HEK293 (cell line): ENCODE measurements around the gene LACC1.

Source experiments
- BCL11A ChIP-seq: fragments of 450-650 bp; formaldehyde crosslinking; IDR thresholded peaks from 2 replicates; pipeline ENCODE4 v1.5.1; 2016; ENCODE audit warnings: low read depth, missing biosample characterization, missing genetic modification characterization
- KLF1 ChIP-seq: fragments of 450-650 bp; formaldehyde crosslinking; IDR thresholded peaks from 2 replicates; pipeline ENCODE4 v1.5.1; 2016; ENCODE audit warnings: missing biosample characterization, missing genetic modification characterization
- KLF16 ChIP-seq: fragments of 450-650 bp; formaldehyde crosslinking; IDR thresholded peaks from 2 replicates; pipeline ENCODE4 v1.5.1; 2017; ENCODE audit warnings: missing biosample characterization, missing genetic modification characterization
- REST ChIP-seq: fragments of 450-650 bp; formaldehyde crosslinking; IDR thresholded peaks from 2 replicates; pipeline ENCODE4 v1.5.1; 2016; ENCODE audit warnings: missing biosample characterization, missing genetic modification characterization
- ZNF112 ChIP-seq: fragments of 450-650 bp; formaldehyde crosslinking; IDR thresholded peaks from 2 replicates; pipeline ENCODE4 v1.5.0; 2017; ENCODE audit warnings: missing biosample characterization, missing genetic modification characterization
- ZNF140 ChIP-seq: fragments of 450-650 bp; formaldehyde crosslinking; IDR thresholded peaks from 2 replicates; pipeline ENCODE4 v1.5.1; 2016; ENCODE audit warnings: missing biosample characterization, missing genetic modification characterization
- ZNF24 ChIP-seq: fragments of 450-650 bp; formaldehyde crosslinking; IDR thresholded peaks from 2 replicates; pipeline ENCODE4 v1.5.1; 2016; ENCODE audit warnings: missing biosample characterization, missing genetic modification characterization
- ZNF610 ChIP-seq: fragments of 450-650 bp; formaldehyde crosslinking; IDR thresholded peaks from 2 replicates; pipeline ENCODE4 v1.5.1; 2016; ENCODE audit warnings: missing biosample characterization, missing genetic modification characterization, borderline replicate concordance
- ZNF670 ChIP-seq: fragments of 450-650 bp; formaldehyde crosslinking; IDR thresholded peaks from 2 replicates; pipeline ENCODE4 v1.5.1; 2016; ENCODE audit warnings: missing biosample characterization, missing genetic modification characterization, low read depth
- ZNF677 ChIP-seq: fragments of 450-650 bp; IDR thresholded peaks from 2 replicates; pipeline ENCODE4 v1.5.0; 2018; ENCODE audit warnings: missing biosample characterization, mild to moderate bottlenecking, missing genetic modification characterization, moderate library complexity
- ZNF707 ChIP-seq: fragments of 450-650 bp; formaldehyde crosslinking; IDR thresholded peaks from 2 replicates; pipeline ENCODE4 v1.5.1; 2016; ENCODE audit warnings: missing biosample characterization, missing genetic modification characterization
- TF ChIP-seq, protein P1 (sequence below): fragments of 450-650 bp; formaldehyde crosslinking; IDR thresholded peaks from 2 replicates; pipeline ENCODE4 v1.5.1; 2016; ENCODE audit warnings: missing biosample characterization, missing genetic modification characterization
- TF ChIP-seq, protein P2 (sequence below): fragments of 450-650 bp; formaldehyde crosslinking; IDR thresholded peaks from 2 replicates; pipeline ENCODE4 v1.5.1; 2016; ENCODE audit warnings: missing biosample characterization, missing genetic modification characterization
- TF ChIP-seq, protein P3 (sequence below): fragments of 450-650 bp; formaldehyde crosslinking; IDR thresholded peaks from 2 replicates; pipeline ENCODE4 v1.5.1; 2016; ENCODE audit warnings: missing biosample characterization, missing genetic modification characterization

DNA sequence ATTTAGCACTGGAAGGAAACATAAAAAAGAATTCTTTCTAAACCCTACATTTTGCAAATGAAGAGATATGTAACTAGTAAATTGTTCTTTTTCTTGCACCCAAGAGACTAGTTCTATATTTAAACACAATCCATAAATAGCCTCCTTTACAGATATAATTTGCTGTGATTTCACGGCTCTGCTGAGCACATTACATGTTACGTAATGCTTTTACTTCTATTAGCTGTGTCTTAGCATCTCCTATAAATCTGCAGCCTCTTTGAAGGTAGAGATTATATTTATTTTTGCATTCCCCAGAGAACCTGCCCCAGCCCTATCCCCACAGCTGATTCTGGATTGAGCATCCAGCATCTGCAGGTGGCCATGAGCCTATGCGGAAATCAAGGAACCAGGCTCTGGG lies 32.2 kb downstream of the LACC1 start:
- TF ChIP-seq, protein P1, sequence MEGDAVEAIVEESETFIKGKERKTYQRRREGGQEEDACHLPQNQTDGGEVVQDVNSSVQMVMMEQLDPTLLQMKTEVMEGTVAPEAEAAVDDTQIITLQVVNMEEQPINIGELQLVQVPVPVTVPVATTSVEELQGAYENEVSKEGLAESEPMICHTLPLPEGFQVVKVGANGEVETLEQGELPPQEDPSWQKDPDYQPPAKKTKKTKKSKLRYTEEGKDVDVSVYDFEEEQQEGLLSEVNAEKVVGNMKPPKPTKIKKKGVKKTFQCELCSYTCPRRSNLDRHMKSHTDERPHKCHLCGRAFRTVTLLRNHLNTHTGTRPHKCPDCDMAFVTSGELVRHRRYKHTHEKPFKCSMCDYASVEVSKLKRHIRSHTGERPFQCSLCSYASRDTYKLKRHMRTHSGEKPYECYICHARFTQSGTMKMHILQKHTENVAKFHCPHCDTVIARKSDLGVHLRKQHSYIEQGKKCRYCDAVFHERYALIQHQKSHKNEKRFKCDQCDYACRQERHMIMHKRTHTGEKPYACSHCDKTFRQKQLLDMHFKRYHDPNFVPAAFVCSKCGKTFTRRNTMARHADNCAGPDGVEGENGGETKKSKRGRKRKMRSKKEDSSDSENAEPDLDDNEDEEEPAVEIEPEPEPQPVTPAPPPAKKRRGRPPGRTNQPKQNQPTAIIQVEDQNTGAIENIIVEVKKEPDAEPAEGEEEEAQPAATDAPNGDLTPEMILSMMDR (tag by site-specific recombination), result no peak
- TF ChIP-seq ZNF24 (tag by site-specific recombination) (no peak), KLF16 (tag by site-specific recombination) (no peak), KLF1 (tag by site-specific recombination) (no peak), ZNF112 (tag by site-specific recombination) (no peak), REST (no peak), ZNF677 (tag by site-specific recombination) (no peak), ZNF140 (no peak), ZNF707 (no peak), BCL11A (no peak), ZNF670 (tag by site-specific recombination) (no peak), ZNF610 (tag by site-specific recombination) (no peak)
- TF ChIP-seq, protein P2, sequence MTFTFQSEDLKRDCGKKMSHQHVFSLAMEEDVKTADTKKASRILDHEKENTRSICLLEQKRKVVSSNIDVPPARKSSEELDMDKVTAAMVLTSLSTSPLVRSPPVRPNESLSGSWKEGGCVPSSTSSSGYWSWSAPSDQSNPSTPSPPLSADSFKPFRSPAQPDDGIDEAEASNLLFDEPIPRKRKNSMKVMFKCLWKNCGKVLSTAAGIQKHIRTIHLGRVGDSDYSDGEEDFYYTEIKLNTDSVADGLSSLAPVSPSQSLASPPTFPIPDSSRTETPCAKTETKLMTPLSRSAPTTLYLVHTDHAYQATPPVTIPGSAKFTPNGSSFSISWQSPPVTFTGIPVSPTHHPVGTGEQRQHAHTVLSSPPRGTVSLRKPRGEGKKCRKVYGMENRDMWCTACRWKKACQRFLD (tag by site-specific recombination), result no peak
- TF ChIP-seq, protein P3, sequence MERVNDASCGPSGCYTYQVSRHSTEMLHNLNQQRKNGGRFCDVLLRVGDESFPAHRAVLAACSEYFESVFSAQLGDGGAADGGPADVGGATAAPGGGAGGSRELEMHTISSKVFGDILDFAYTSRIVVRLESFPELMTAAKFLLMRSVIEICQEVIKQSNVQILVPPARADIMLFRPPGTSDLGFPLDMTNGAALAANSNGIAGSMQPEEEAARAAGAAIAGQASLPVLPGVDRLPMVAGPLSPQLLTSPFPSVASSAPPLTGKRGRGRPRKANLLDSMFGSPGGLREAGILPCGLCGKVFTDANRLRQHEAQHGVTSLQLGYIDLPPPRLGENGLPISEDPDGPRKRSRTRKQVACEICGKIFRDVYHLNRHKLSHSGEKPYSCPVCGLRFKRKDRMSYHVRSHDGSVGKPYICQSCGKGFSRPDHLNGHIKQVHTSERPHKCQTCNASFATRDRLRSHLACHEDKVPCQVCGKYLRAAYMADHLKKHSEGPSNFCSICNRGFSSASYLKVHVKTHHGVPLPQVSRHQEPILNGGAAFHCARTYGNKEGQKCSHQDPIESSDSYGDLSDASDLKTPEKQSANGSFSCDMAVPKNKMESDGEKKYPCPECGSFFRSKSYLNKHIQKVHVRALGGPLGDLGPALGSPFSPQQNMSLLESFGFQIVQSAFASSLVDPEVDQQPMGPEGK (tag by site-specific recombination), result no peak
